Iris pigment epithelial cell (primary cell): ENCODE measurements around the gene PGBD5.

Experiments
- DNase-seq: peaks from one replicate; pipeline ENCODE4 v3.0.0-alpha.2; 2011; ENCODE audit warnings: low read depth

The PGBD5 gene

DNA sequence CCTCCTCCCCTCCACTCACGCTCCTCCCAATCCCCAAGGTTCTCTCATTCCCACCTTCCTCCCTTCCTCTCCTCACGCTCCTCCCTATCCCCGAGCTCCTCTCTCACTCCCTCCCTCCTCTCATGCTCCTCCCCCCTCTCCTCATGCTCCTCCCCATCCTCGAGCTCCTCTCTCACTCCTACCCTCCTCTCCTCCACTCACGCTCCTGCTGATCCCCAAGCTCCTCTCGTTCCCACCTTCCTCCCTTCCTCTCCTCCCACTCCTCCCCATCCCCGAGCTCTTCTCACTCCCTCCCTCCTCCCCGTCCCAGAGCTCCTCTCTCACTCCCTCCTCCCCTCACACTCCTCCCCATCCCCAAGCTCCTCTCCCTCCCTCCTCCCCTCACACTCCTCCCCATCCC lies 31.4 kb downstream of the PGBD5 start:
- no peak for DNase-seq

GRCh38 chr1:230394134-230394533 lies 32.0 kb downstream of the PGBD5 start:
- DNase-seq, result no peak

DNA sequence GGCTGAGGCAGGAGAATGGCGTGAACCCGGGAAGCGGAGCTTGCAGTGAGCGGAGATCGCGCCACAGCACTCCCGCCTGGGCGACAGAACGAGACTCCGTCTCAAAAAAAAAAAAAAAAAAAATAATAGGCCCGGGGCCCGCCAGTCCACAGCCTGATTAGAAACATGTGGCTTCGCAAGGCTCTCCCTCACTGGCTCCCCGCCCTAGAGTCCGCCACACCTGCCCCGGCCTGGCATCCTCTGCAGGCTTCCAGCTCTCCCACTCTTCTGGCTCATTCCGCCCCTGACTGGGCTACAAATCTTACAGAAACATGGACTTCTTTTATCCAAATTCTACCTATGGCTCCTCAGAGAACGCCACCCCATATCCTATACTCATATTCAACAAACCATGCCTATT lies 32.4 kb downstream of the PGBD5 start:
- no peak for DNase-seq

GRCh38 chr1:230392920-230393521 lies 33.1 kb downstream of the PGBD5 start:
- DNase-seq, result no peak

DNA sequence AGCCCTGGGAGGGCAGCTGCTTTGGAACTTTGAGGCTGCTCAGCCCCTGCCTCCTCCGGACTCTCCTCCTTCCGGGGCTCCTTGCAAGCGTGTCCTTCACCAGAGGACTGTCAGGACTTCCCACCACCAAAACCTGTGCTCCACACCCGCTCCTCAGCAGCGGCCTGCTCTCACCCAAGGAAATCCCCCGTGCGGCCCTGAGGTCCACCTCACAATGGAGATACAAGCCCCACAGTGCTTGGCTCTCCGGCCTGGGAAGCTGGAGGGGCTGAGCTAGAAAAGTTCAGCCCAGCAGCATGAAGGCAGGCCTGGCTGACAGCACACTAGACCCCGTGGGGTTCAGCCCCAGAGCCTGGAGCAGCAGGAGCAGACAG lies 33.6 kb downstream of the PGBD5 start:
- no peak for DNase-seq

DNA sequence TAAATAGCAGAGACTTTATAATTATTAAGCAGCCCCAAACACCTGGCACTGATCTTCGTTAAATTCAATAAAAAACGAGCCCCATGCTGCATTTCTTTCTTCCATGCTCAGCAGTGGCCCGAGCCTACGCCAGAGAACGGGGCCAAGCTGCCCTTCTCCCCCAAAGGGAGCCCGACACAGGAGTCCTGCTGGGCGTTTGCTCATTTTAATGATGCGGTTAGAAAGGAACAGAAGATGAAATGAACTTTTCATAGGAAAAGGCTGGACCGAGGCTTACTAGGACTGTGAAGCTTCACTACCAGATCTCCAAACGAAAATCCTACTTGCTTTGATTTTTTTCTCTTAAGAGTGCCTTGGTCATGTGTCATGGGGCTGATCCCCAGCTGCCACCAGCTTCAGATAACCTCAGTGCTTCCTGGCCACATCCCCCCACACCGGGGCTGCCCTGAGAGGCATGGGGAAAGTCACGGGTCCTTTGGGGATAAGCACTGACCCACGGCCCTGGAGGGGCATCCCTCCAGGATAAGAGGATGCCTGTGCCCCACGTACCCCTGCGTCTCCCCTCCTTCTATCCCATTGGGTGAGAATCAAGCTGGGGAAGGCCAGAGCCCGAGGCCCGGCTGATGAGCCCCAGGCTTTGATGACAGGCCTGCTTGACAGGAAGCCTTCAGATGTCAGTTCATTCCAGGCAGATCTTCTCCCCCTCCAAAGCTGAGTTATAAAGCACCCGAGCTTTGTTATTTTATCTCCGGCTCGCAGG lies 34.2 kb downstream of the PGBD5 start:
- no peak for DNase-seq

- DNase-seq, result no peak
Observed at GRCh38 chr1:230390371-230390770, 35.8 kb downstream of the PGBD5 start.

GRCh38 chr1:230387876-230388275 lies 38.3 kb downstream of the PGBD5 start:
- no peak for DNase-seq

- DNase-seq, result no peak
Observed at GRCh38 chr1:230387296-230387695, 38.8 kb downstream of the PGBD5 start.

GRCh38 chr1:230386637-230387262 lies 39.4 kb downstream of the PGBD5 start:
- no peak for DNase-seq

DNA sequence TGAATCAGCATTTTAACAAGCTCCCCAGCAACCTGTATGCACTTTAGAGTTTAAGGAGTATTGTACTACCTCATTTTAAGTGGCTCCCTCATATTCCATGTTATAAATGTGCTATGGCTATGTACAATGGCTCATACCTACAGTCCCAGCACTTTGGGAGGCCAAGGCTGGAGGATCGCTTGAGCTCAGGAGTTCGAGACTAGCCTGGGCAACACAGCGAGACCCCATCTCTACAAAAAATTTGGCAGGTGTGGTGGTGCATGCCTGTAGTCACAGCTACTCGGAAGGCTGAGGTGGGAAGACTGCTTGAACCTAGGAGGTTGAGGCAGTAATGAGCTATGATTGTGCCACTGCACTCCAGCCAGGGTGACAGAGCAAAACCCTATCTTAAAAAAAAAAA lies 40.2 kb downstream of the PGBD5 start:
- DNase-seq, result no peak

DNA sequence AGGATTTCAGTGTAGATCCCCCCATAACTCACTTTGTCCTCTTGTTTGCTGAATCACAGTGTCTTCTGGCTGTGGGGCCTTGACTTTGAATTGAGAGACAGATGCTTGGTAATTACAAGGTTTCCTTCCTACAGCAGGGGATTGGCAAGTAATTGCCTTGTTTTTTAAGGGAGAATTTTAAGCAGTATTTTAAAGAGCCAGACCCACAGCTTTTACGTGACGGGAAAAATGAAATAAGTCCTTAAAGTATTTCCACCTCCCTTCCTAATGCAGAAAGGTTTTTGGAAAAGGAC lies 41.0 kb downstream of the PGBD5 start:
- DNase-seq, result no peak

GRCh38 chr1:230384380-230385157 lies 41.6 kb downstream of the PGBD5 start:
- DNase-seq, result no peak

DNA sequence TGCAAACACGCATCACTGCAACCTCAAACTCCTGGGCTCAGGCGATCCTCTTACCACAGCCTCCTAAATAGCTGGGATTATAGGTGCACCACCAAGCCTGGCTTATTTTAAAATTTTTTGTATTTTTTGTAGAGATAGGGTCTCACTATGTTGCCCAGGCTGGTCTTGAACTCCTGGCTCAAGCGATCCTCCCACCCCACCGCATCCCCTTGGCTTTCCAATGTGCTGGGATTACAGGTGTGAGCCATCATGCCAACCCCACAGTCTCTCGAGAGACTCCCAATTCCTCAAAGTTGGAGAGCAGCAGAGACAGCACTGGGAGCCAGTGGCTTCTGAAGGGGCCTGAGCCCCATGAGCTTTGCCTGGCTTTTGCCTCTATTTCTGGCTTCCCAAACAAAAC lies 42.7 kb downstream of the PGBD5 start:
- DNase-seq, result no peak

DNA sequence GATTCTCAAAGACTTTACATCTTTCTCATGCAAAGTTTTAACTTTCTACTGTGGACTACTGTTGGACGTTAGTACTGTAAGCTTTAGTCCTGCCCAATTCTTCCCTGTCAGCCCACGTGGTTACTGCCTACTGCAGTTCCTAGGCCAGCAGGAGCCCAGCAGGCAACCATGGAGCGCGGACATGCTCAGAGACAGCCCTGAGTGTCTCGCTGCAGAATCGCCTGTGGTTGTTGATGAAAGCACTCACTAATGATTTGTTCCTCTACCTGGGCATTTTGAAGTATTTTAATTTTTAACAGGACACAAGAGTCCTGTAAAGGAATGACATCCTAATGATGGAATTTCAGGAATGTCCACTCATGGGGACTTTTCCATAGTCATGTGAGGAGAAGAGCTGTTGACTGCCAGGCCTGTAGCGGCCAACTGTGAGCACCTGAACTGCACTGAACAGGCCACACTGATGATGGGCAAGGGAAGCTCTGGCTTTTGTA lies 44.1 kb downstream of the PGBD5 start:
- peak; percentile 12 for DNase-seq

GRCh38 chr1:230381585-230381984 lies 44.5 kb downstream of the PGBD5 start:
- no peak for DNase-seq

GRCh38 chr1:230381049-230381467 lies 45.1 kb downstream of the PGBD5 start:
- DNase-seq, result no peak

DNA sequence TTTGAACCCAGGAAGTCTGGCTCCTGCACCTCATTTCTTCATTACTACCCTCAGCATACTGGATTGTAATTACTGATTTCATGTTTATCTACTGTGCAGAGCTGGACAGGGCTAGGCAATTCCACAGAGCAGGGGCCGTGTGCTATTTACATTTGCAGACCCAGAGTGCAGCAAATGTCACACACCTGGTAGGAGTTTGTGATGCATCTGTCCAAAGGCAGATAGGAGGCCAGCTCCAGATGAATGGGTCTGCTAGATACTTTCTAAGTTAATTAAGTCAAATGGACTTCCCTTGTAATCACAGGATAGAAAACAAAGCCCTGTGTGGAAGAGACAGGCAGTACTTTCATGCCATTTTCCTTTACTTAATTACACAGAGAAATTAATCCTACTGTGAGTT lies 46.2 kb downstream of the PGBD5 start:
- DNase-seq, result no peak

- no peak for DNase-seq
Observed at GRCh38 chr1:230379462-230379861, 46.7 kb downstream of the PGBD5 start.

DNA sequence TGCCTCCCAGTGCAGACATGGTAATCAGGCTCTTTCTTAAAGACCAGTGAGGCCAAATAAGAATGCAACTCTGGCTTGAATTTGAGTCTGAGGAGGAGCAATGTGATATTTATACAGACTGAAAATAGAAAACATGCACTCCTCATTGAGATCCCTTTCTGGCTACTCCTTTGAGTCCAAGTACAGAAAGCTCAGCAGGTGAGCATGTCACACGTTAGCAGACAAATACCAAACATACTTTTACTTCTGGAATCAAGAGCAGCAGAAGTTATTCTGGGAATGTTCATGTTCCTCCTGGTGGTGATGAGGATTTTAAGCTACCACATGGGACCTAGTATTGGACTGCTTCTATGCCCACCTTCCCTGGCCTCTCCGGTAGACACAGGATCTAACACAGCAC lies 48.3 kb downstream of the PGBD5 start:
- DNase-seq, result no peak

DNA sequence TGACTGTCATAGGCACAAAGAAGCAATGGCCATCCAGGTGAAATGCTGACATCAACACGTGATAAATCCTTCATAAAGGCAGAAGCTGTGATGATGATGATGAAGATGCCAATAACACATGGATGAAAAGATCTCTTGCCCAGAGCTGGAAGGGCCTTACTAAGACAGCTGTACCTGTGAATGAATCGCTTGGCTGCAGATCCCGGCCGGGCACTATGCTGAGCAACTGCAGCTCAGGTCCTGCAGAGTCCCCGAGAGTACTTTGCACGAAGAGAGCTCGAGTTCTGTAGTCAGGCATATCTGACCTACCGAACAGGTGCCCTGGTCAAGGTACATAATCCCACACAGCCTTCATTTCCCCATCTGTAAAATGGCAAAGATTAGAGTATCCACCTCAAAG lies 48.8 kb downstream of the PGBD5 start:
- DNase-seq, result no peak

- no peak for DNase-seq
Observed at GRCh38 chr1:230376296-230376695, 49.8 kb downstream of the PGBD5 start.

GRCh38 chr1:230375780-230376179 lies 50.4 kb downstream of the PGBD5 start:
- no peak for DNase-seq
